Esophagus muscularis mucosa (tissue), 3 donors: Measurements from ENCODE around the gene RAD51B.

Source experiments
- CTCF ChIP-seq, 3 experiments: fragments of 200-600 bp in 2 of 3; fragments of 450-650 bp in 1 of 3; sonication (generic) in 2 of 3; IDR thresholded peaks; one replicate each; pipeline ENCODE4 v1.5.1; 2017 to 2019; ENCODE audit warnings: antibody characterized with exemption in 3 of 3, mild to moderate bottlenecking in 2 of 3, moderate library complexity in 1 of 3
- POLR2A ChIP-seq: fragments of 450-650 bp; IDR thresholded peaks from one replicate; pipeline ENCODE4 v1.6.1; 2017; ENCODE audit warnings: antibody characterized with exemption, moderate library complexity, mild to moderate bottlenecking, low read depth

GRCh38 chr14:68292441-68293215 lies 473.0 kb downstream of the RAD51B start:
- TF ChIP-seq CTCF (IDR thresholded peaks at IDR 0.05) (no peak), POLR2A (no peak)
